GM12874 (cell line): Measurements from ENCODE around the gene PANK4.

Source experiments
- CTCF ChIP-seq: IDR thresholded peaks from 2 replicates; pipeline ENCODE4 v1.5.1; 2011; ENCODE audit warnings: low read depth, mild to moderate bottlenecking, control low read depth, low read length, moderate library complexity; ENCODE audit not compliant: insufficient read depth

Gene PANK4

GRCh38 chr1:2506007-2506860, 20.2 kb downstream of the PANK4 start:
- no peak for TF ChIP-seq CTCF

- no peak for TF ChIP-seq CTCF
Observed at GRCh38 chr1:2505461-2505994, 20.9 kb downstream of the PANK4 start.

- TF ChIP-seq CTCF: no peak
Observed at GRCh38 chr1:2504949-2505272, 21.5 kb downstream of the PANK4 start.

- TF ChIP-seq CTCF: no peak
Observed at GRCh38 chr1:2504225-2504948, 22.0 kb downstream of the PANK4 start.

GRCh38 chr1:2503554-2504224, 22.7 kb downstream of the PANK4 start:
- no peak for TF ChIP-seq CTCF

GRCh38 chr1:2502661-2503553, 23.5 kb downstream of the PANK4 start:
- no peak for TF ChIP-seq CTCF
